Ureter (tissue), 1 donor: Measurements from ENCODE around the gene KDM3A. TPM values are rescaled to one million over a fixed set of nuclear protein-coding genes. Genes with fewer than 3 reads are reported as not detected.

ENCODE experiments used
- DNase-seq: peaks from one replicate; pipeline ENCODE4 v3.0.0-alpha.2; 2020; ENCODE audit warnings: low spot score
- total RNA-seq: library from RNA; stranded (reverse); gene quantifications from one replicate; pipeline ENCODE4 v1.2.4, GENCODE V29; 2023
- donor health status: DM: yes; HTN: yes; CAD: no.

The KDM3A gene
- total RNA-seq, 1 donor from 2014 or later = 59.1 TPM

- DNase-seq = no peak
These were observed 79.0 kb downstream of the KDM3A start for GRCh38 chr2:86520153-86520552.

DNA sequence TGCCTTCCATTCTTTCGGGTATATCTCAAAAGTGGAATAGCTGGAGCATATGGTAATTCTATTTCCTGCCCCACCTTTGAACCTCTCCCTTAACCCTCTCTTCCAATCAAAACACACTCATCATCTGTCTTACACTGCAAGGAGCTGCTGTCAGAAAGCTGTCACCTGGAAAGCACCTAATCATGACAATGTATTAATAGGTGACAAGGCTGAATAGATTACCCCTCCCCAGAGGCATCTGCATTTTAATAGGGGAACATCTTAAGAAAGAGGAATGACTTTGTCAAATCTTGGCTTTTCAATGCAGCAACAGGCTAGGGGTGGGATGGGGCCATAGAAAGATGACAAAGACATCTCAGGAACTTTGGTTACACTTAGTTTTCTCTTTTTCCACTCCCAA is 80.8 kb downstream of the KDM3A start:
- DNase-seq = no peak

GRCh38 chr2:86522711-86523110 is 81.5 kb downstream of the KDM3A start:
- DNase-seq = no peak

DNA sequence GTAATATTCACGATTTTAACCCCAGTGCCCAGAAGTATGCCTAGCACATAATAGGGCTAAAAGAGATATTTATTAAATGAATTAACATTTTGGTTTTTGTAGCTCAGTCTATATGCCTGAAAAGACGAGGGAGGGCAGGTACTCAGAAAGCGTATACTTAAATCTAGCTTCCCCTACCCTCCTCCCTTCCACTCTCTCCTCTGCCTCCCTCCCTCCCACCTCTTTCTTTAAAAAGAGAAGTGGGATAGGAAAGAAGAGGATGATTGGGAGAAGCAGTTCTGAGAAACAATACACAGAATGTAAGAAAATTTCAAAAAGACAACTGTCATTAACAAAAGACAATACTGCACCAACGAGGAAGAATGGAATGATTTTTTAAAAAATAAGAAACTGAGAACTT is 82.3 kb downstream of the KDM3A start:
- no peak for DNase-seq

GRCh38 chr2:86525421-86526340 is 84.5 kb downstream of the KDM3A start:
- DNase-seq = no peak

DNA sequence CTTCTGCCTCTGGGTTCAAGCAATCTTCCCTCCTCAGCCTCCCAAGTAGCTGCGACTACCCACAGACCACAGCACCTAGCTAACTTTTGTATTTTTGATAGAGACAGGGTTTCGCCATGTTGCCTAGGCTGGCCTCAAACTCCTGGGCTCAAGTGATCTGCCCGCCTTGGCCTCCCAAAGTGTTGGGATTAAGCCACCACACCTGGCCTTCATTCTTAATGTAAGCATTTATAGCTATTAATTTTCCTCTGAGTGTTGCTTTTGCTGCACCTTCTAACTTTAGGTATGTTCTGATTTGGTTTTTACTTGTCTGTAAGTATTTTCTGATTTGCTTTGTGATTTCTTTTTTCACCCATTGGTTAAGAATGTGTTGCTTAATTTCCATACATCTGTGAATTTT is 92.4 kb downstream of the KDM3A start:
- no peak for DNase-seq

DNA sequence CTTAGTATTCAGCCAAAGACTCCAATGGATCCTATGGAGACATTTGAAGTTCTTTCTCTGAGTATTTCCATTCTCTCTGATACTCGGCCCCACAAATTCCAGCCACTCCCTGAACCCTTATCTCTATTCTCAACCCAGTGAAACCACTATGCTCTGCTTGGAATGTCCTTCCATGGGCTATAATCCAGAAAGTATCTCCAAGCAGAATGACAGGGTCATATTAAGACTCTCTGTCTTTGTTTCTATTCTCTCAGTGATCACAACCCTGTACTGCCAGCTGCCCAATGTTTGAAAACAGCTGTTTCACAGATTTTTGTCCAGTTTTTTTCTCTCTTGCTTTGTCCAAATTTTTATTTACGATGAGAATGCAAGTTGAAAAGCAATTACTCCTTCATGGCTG is 100.2 kb downstream of the KDM3A start:
- no peak for DNase-seq

Other genes starting within 250 kb of the KDM3A start
- 91.6 TPM for gene IMMT, start 245.9 kb upstream of the KDM3A start, total RNA-seq
- gene MRPL35, start 241.9 kb upstream of the KDM3A start, total RNA-seq = 42.1 TPM
- gene REEP1, start 103.7 kb upstream of the KDM3A start, total RNA-seq = 15.5 TPM
- gene CHMP3, start 122.1 kb downstream of the KDM3A start, total RNA-seq = 157 TPM
- gene RNF103, start 182.5 kb downstream of the KDM3A start, total RNA-seq = 27.6 TPM